DOHH2 (cell line): Measurements from ENCODE around the gene SLC2A6.

Experiments
- H3F3A ChIP-seq: fragments of 200-600 bp; sonication (generic), shearing (Covaris generic); 2 replicates; pipeline ENCODE4 v1.6.0; 2016; ENCODE audit warnings: antibody characterized with exemption, mild to moderate bottlenecking; ENCODE audit not compliant: control insufficient read depth, insufficient read depth
- H3K27ac ChIP-seq: fragments of 200-600 bp; sonication (generic); 2 replicates; pipeline ENCODE4 v1.5.1; 2014; ENCODE audit warnings: low read depth, mild to moderate bottlenecking, low read length, moderate library complexity
- H3K27me3 ChIP-seq: fragments of 200-600 bp; sonication (generic); 2 replicates; pipeline ENCODE4 v1.6.1; 2014; ENCODE audit warnings: mild to moderate bottlenecking, low read length, mixed read lengths; ENCODE audit not compliant: control insufficient read depth
- H3K36me3 ChIP-seq: fragments of 200-600 bp; sonication (generic); 2 replicates; pipeline ENCODE4 v1.6.1; 2014; ENCODE audit warnings: mild to moderate bottlenecking, low read length, moderate library complexity, mixed read lengths; ENCODE audit not compliant: control insufficient read depth
- H3K4me1 ChIP-seq: fragments of 200-600 bp; sonication (generic); 2 replicates; pipeline ENCODE4 v1.6.1; 2014; ENCODE audit warnings: mild to moderate bottlenecking, low read length, mixed read lengths; ENCODE audit not compliant: control insufficient read depth
- H3K4me2 ChIP-seq: fragments of 200-600 bp; sonication (generic); 2 replicates; pipeline ENCODE4 v1.6.0; 2014; ENCODE audit warnings: mild to moderate bottlenecking, low read length, moderate library complexity
- H3K4me3 ChIP-seq: fragments of 200-600 bp; sonication (generic); 2 replicates; pipeline ENCODE4 v1.5.1; 2014; ENCODE audit warnings: mild to moderate bottlenecking, low read length, mixed read lengths
- H3K79me2 ChIP-seq: fragments of 200-600 bp; sonication (generic); 2 replicates; pipeline ENCODE4 v1.6.1; 2014; ENCODE audit warnings: mild to moderate bottlenecking, low read length, mixed read lengths; ENCODE audit not compliant: control insufficient read depth
- H3K9me2 ChIP-seq: fragments of 200-600 bp; sonication (generic); replicated peaks from 2 replicates; pipeline ENCODE4 v1.6.1; 2014; ENCODE audit warnings: mild to moderate bottlenecking, low read length, mixed read lengths; ENCODE audit not compliant: control insufficient read depth
- H3K9me3 ChIP-seq: fragments of 200-600 bp; sonication (generic); 2 replicates; pipeline ENCODE4 v1.6.1; 2014; ENCODE audit warnings: antibody characterized with exemption, low read length, mixed read lengths; ENCODE audit not compliant: control insufficient read depth, insufficient read depth
- H4K20me1 ChIP-seq: fragments of 200-600 bp; sonication (generic); 2 replicates; pipeline ENCODE4 v1.6.0; 2014; ENCODE audit warnings: low read depth, mild to moderate bottlenecking, antibody characterized with exemption, low read length, moderate library complexity; ENCODE audit not compliant: control insufficient read depth, insufficient read depth
- EZH2phosphoT487 ChIP-seq: fragments of 200-600 bp; sonication (generic); IDR thresholded peaks from 2 replicates; pipeline ENCODE4 v1.6.1; 2017; ENCODE audit warnings: borderline replicate concordance, mild to moderate bottlenecking, antibody characterized with exemption, low read length, moderate library complexity, mixed read lengths
- TF ChIP-seq, protein P1 (sequence below): fragments of 200-600 bp; sonication (generic); IDR thresholded peaks from one replicate; pipeline ENCODE4 v1.5.1; 2014; ENCODE audit warnings: antibody characterized with exemption, mild to moderate bottlenecking, low read depth, low read length; ENCODE audit not compliant: poor library complexity, severe bottlenecking

SLC2A6 gene

DNA sequence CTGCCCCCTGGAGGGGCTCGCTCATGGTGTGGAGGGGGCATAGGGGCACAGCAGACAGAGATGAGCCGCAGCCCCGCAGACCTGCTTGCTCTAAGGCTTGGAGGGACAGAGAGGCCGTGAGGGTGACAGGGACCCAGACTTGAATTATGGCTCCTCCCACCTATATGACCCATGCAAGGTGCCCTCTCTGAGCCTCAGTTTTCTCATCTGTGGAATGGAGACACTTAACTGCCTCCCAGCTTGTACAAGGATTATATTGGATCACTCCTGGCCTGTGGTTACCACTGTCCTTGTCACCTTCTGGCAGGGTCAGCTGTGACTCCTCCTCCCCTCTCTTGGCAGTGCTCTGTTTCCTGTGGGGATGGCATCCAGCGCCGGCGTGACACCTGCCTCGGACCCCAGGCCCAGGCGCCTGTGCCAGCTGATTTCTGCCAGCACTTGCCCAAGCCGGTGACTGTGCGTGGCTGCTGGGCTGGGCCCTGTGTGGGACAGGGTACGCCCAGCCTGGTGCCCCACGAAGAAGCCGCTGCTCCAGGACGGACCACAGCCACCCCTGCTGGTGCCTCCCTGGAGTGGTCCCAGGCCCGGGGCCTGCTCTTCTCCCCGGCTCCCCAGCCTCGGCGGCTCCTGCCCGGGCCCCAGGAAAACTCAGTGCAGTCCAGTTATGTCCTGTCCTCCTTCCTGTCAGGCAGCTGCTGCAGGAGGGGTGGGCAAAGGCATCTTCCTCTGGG is 23.8 kb downstream of the SLC2A6 start:
- H3K27ac ChIP-seq = no peak overlapping the region
- H3K36me3 ChIP-seq = no peaks in the 10 kb centered on the region
- TF ChIP-seq EZH2phosphoT487 = no peak
- TF ChIP-seq, protein P1, sequence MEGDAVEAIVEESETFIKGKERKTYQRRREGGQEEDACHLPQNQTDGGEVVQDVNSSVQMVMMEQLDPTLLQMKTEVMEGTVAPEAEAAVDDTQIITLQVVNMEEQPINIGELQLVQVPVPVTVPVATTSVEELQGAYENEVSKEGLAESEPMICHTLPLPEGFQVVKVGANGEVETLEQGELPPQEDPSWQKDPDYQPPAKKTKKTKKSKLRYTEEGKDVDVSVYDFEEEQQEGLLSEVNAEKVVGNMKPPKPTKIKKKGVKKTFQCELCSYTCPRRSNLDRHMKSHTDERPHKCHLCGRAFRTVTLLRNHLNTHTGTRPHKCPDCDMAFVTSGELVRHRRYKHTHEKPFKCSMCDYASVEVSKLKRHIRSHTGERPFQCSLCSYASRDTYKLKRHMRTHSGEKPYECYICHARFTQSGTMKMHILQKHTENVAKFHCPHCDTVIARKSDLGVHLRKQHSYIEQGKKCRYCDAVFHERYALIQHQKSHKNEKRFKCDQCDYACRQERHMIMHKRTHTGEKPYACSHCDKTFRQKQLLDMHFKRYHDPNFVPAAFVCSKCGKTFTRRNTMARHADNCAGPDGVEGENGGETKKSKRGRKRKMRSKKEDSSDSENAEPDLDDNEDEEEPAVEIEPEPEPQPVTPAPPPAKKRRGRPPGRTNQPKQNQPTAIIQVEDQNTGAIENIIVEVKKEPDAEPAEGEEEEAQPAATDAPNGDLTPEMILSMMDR = no peak
- H3K79me2 ChIP-seq = no peaks in the 10 kb centered on the region
- no peak overlapping the region for H3K4me2 ChIP-seq
- no peaks in the 10 kb centered on the region for H3F3A ChIP-seq
- peaks cover 19% of the 10 kb centered on the region for H3K27me3 ChIP-seq
- H3K9me2 ChIP-seq = no peaks in the 10 kb centered on the region
- no peak overlapping the region for H3K4me3 ChIP-seq
- no peaks in the 10 kb centered on the region for H3K9me3 ChIP-seq
- H4K20me1 ChIP-seq = no peaks in the 10 kb centered on the region
- peaks cover 8% of the 10 kb centered on the region for H3K4me1 ChIP-seq

DNA sequence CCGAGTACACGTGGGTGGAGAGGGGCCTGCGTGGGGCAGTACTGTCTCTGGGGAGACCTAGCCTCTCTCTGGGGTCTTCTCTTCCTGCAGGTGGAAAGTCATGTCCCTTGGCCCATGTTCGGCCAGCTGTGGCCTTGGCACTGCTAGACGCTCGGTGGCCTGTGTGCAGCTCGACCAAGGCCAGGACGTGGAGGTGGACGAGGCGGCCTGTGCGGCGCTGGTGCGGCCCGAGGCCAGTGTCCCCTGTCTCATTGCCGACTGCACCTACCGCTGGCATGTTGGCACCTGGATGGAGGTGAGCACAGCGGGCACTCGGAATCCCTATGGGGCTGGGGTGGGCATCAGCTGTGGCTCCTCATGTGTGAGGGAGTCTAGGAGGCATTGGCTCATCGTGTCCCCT is 24.6 kb downstream of the SLC2A6 start:
- Histone ChIP-seq H3K4me3 (no peak overlapping the region), H3K27me3 (peaks cover 19% of the 10 kb centered on the region), H3K4me2 (no peak overlapping the region)

DNA sequence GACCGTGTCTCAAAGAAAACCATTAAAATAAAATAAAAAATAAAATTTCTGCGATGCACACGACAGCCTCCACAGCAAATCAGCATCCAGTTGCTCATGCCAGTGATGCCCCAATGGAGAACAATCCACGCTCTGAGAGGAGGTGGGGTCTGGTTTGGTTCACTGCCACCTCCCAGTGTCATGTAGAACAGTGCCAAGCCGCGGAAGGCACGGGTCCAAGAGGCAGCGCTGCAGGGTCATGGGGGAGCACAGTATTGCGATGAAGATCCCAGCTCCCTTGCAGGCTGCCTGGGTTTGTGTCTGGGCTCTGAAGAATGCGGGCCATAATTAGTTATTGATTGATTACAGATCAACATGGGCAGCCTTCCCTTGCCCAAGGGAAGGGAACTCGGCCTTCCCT is 25.2 kb downstream of the SLC2A6 start:
- TF ChIP-seq, protein P1 = no peak
- no peak for TF ChIP-seq EZH2phosphoT487
- no peaks in the 10 kb centered on the region for H3K9me2 ChIP-seq
- no peak overlapping the region for H3K27ac ChIP-seq
- no peaks in the 10 kb centered on the region for H3K79me2 ChIP-seq
- H3K27me3 ChIP-seq = peaks cover 14% of the 10 kb centered on the region
- H4K20me1 ChIP-seq = no peaks in the 10 kb centered on the region
- no peak overlapping the region for H3K4me2 ChIP-seq
- no peak overlapping the region for H3K4me3 ChIP-seq
- no peaks in the 10 kb centered on the region for H3F3A ChIP-seq
- H3K4me1 ChIP-seq = no peaks in the 10 kb centered on the region
- H3K9me3 ChIP-seq = no peaks in the 10 kb centered on the region
- no peaks in the 10 kb centered on the region for H3K36me3 ChIP-seq

More for the DNA sequence above, 24.6 kb downstream of the SLC2A6 start:
- Histone ChIP-seq H3K79me2 (no peaks in the 10 kb centered on the region), H3K9me2 (no peaks in the 10 kb centered on the region), H3K9me3 (no peaks in the 10 kb centered on the region), H4K20me1 (no peaks in the 10 kb centered on the region), H3K27ac (no peak overlapping the region), H3K4me1 (peaks cover 6% of the 10 kb centered on the region), H3K36me3 (no peaks in the 10 kb centered on the region), H3F3A (no peaks in the 10 kb centered on the region)
- TF ChIP-seq, protein P1 = no peak
- no peak for TF ChIP-seq EZH2phosphoT487
